Measurements from ENCODE around the gene LMO1.

The LMO1 gene

GRCh38 chr11:8263109-8263768 is 439 bp downstream of the LMO1 start:
- no peak for DNase-seq (ENCODE audit: low spot score)

GRCh38 chr11:8262552-8263108 is 1.0 kb downstream of the LMO1 start:
- peak; percentile 80 for DNase-seq (ENCODE audit: low spot score)

GRCh38 chr11:8261921-8262551 is 1.6 kb downstream of the LMO1 start:
- no peak for DNase-seq (ENCODE audit: low spot score)

- DNase-seq (ENCODE audit: low spot score) = no peak
Observed at GRCh38 chr11:8261291-8261690, 2.4 kb downstream of the LMO1 start.

- DNase-seq (ENCODE audit: low spot score) = no peak
Observed at GRCh38 chr11:8260202-8260966, 3.3 kb downstream of the LMO1 start.

GRCh38 chr11:8259306-8259959 is 4.2 kb downstream of the LMO1 start:
- DNase-seq (ENCODE audit: low spot score) = no peak

GRCh38 chr11:8258784-8259183 is 4.9 kb downstream of the LMO1 start:
- DNase-seq (ENCODE audit: low spot score) = peak; percentile 72

GRCh38 chr11:8258289-8258688 is 5.4 kb downstream of the LMO1 start:
- DNase-seq (ENCODE audit: low spot score) = no peak

- DNase-seq (ENCODE audit: low spot score) = no peak
Observed at GRCh38 chr11:8257003-8257664, 6.5 kb downstream of the LMO1 start.

GRCh38 chr11:8256271-8257002 is 7.2 kb downstream of the LMO1 start:
- DNase-seq (ENCODE audit: low spot score) = no peak

GRCh38 chr11:8253566-8253965 is 10.1 kb downstream of the LMO1 start:
- DNase-seq (ENCODE audit: low spot score) = no peak

GRCh38 chr11:8252946-8253345 is 10.7 kb downstream of the LMO1 start:
- no peak for DNase-seq (ENCODE audit: low spot score)

- DNase-seq (ENCODE audit: low spot score) = no peak
Observed at GRCh38 chr11:8252388-8252787, 11.3 kb downstream of the LMO1 start.

GRCh38 chr11:8251616-8252295 is 11.9 kb downstream of the LMO1 start:
- DNase-seq (ENCODE audit: low spot score) = no peak

- DNase-seq (ENCODE audit: low spot score) = no peak
Observed at GRCh38 chr11:8250981-8251615, 12.6 kb downstream of the LMO1 start.

GRCh38 chr11:8250434-8250833 is 13.2 kb downstream of the LMO1 start:
- no peak for DNase-seq (ENCODE audit: low spot score)

GRCh38 chr11:8249482-8249881 is 14.2 kb downstream of the LMO1 start:
- no peak for DNase-seq (ENCODE audit: low spot score)

GRCh38 chr11:8248786-8249185 is 14.9 kb downstream of the LMO1 start:
- DNase-seq (ENCODE audit: low spot score) = no peak

- no peak for DNase-seq (ENCODE audit: low spot score)
Observed at GRCh38 chr11:8247312-8247711, 16.4 kb downstream of the LMO1 start.

GRCh38 chr11:8243458-8243857 is 20.2 kb downstream of the LMO1 start:
- no peak for DNase-seq (ENCODE audit: low spot score)
